ENCODE measurements around the gene P4HTM. TPM values are rescaled to one million over a fixed set of nuclear protein-coding genes. Genes with fewer than 3 reads are reported as not detected.

Gene P4HTM, protein sequence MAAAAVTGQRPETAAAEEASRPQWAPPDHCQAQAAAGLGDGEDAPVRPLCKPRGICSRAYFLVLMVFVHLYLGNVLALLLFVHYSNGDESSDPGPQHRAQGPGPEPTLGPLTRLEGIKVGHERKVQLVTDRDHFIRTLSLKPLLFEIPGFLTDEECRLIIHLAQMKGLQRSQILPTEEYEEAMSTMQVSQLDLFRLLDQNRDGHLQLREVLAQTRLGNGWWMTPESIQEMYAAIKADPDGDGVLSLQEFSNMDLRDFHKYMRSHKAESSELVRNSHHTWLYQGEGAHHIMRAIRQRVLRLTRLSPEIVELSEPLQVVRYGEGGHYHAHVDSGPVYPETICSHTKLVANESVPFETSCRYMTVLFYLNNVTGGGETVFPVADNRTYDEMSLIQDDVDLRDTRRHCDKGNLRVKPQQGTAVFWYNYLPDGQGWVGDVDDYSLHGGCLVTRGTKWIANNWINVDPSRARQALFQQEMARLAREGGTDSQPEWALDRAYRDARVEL
- 10 to 100 TPM; 44.5 to 50.6 TPM for total RNA-seq

DNA sequence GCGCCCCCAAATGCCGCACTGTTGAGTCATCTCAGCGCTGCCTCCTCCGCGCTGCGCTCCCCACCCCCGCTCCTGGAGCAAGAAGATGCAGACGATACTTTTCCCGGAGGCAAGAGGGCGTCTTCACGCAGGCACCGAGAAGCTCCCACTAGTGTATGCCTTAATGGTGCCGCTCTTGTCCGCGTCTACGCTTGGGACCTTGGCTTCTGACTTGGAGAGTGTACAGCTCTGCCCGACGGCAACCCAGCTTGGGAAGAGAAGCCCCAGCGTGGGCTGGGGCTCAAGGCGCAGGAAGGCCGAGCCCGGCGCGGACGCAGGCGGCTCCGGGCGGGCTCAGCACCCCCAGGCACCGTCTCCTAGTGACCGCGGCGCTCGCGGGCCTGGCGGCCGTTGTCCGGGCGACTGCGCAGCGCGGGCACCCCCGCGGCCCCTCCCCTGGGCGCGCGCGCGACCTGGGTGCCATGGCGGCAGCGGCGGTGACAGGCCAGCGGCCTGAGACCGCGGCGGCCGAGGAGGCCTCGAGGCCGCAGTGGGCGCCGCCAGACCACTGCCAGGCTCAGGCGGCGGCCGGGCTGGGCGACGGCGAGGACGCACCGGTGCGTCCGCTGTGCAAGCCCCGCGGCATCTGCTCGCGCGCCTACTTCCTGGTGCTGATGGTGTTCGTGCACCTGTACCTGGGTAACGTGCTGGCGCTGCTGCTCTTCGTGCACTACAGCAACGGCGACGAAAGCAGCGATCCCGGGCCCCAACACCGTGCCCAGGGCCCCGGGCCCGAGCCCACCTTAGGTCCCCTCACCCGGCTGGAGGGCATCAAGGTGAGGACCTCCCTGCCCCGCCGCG lies at the start of gene P4HTM:
Gene P4HTM (plus strand): TSS at position 446 of the 840 bp plus-strand sequence. CDS start 16 bp downstream, at position 462.
- peak within 1 kb of the TSS; percentile 97 for H3K4me3 Mint-ChIP-seq
- peaks cover 50% of the 10 kb centered on the region for H3K4me1 Mint-ChIP-seq
- H3K27me3 Mint-ChIP-seq: no peaks in the 10 kb centered on the region
- peak; percentile 81 for ATAC-seq
- H3K9me3 Mint-ChIP-seq (ENCODE audit: low read depth): no peaks in the 10 kb centered on the region
- CTCF ChIA-PET: interaction anchor here (0.8 to 9.4 kb wide), 12 partner anchors 8 to 350 kb away, joined by 3 to 127 read pairs (median 4); partner anchors contain the start of genes DALRD3, NDUFAF3, QRICH1 and USP4
- DNase-seq: peak; percentile 91
- peak within 1 kb of the TSS; percentile 93 for H3K27ac Mint-ChIP-seq
- peaks cover 10% of the 10 kb centered on the region for H3K36me3 Mint-ChIP-seq

DNA sequence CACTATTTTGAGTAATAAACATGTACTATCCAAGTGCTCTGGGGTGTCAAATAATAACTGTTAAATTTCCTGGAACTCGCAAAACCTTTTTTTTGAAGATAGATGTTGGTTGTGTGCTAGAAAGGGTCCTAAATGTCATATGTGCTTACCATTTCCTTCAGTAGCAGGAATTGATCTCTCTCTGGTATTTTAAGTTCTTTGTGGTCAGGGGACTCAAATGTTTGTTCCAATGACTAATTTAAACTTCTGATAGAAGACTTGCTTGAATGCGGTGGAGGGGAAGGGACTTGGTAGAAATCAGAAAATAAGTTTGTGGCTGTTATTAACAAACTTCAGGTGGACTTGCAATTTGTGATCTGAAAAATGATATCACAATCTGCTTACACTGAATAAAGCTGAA lies 44.6 kb upstream of the P4HTM start:
- Mint-ChIP-seq H3K4me3 (no peak overlapping the region), H3K27ac (peak overlapping the region; percentile 81), H3K9me3 (ENCODE audit: low read depth) (no peaks in the 10 kb centered on the region), H3K27me3 (no peaks in the 10 kb centered on the region), H3K4me1 (peaks cover 44% of the 10 kb centered on the region), H3K36me3 (peaks cover 24% of the 10 kb centered on the region)
- DNase-seq (no peak), ATAC-seq (peak; percentile 16)
- CTCF ChIA-PET: no interaction called here

DNA sequence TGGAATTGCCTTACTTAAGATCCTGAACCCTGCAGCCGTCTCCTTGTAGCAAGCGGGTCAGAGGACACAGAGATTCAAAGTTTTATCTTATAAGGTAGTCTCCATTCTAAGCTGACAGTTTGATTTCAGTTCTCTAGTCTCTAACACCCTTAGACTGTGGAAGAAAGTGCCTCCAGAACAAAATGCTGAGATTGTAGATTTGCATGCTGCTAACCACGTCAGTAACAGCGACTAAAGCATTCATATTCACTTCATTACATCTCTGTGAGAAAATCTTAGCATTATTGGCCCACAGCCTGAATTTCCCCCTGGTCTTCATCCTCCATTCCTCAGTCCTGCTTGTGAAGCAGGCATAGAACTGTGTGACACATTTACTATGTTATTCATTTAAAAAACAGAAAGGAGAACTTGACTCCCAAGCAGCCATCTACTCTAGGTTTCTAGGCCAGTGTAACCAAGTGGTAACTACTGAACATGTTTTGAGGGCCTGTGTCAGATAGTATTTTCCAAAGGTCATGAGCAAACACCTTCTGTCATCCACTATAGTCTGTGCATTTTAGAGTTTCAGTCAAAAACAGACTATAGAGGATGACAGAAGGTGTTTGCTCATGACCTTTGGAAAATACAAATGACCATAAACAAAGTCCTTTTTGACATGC lies 44.0 kb upstream of the P4HTM start:
- ATAC-seq (no peak), DNase-seq (no peak)
- no peak overlapping the region for H3K4me3 Mint-ChIP-seq
- peaks cover 43% of the 10 kb centered on the region for H3K4me1 Mint-ChIP-seq
- H3K27ac Mint-ChIP-seq: peak overlapping the region; percentile 81
- H3K36me3 Mint-ChIP-seq: peaks cover 24% of the 10 kb centered on the region
- no peaks in the 10 kb centered on the region for H3K27me3 Mint-ChIP-seq
- no peaks in the 10 kb centered on the region for H3K9me3 Mint-ChIP-seq (ENCODE audit: low read depth)
- CTCF ChIA-PET: interaction anchor here (0.9 kb wide), 1 partner anchor 206 kb away, joined by 3 read pairs; no protein-coding TSS in a partner anchor

DNA sequence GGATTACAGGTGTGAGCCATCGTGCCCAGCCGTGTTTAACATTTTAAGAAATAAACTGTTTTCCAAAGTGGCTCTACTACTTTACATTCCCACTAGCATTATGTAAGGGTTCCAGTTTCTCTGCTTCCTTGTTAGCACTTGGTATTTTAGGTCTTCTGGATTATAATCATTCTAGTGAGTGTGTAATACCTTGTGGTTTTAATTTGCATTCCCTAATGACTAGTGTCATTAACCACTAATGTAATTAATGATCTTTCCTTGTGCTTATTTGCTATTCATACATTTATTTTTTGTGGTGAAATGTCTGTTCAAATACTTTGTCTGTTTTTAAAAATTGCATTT lies 40.7 kb upstream of the P4HTM start:
- Mint-ChIP-seq H3K36me3 (peaks cover 16% of the 10 kb centered on the region), H3K4me1 (peaks cover 38% of the 10 kb centered on the region), H3K27me3 (no peaks in the 10 kb centered on the region), H3K9me3 (ENCODE audit: low read depth) (no peaks in the 10 kb centered on the region), H3K27ac (no peak overlapping the region), H3K4me3 (no peak overlapping the region)
- ATAC-seq: no peak
- CTCF ChIA-PET: no interaction called here
- DNase-seq: no peak

DNA sequence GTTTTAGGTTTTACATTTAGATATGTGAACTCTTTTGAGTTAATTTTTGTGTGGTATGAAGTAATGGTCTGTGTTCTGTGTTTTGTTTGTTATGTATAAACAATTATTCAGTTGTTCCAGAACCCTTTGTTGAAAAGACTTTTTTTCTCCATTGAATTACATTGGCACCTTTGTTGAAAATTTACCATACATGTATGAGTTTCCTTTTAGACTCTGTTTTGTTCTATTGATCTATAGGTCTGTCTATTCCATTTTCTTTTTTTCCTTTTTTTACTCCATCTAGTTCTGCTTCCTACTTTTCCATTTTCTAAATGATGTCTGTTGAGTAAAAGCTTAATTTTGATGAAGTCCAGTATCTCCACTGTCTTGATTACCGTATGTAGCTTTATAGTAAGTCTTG lies 40.0 kb upstream of the P4HTM start:
- no peak overlapping the region for H3K27ac Mint-ChIP-seq
- no peaks in the 10 kb centered on the region for H3K27me3 Mint-ChIP-seq
- H3K36me3 Mint-ChIP-seq: peaks cover 14% of the 10 kb centered on the region
- ATAC-seq: no peak
- peaks cover 31% of the 10 kb centered on the region for H3K4me1 Mint-ChIP-seq
- no peak overlapping the region for H3K4me3 Mint-ChIP-seq
- DNase-seq: no peak
- CTCF ChIA-PET: interaction anchor here (0.8 to 2.4 kb wide), 4 partner anchors 21 to 264 kb away, joined by 3 to 9 read pairs (median 4); partner anchors contain the start of gene NCKIPSD
- H3K9me3 Mint-ChIP-seq (ENCODE audit: low read depth): no peaks in the 10 kb centered on the region

DNA sequence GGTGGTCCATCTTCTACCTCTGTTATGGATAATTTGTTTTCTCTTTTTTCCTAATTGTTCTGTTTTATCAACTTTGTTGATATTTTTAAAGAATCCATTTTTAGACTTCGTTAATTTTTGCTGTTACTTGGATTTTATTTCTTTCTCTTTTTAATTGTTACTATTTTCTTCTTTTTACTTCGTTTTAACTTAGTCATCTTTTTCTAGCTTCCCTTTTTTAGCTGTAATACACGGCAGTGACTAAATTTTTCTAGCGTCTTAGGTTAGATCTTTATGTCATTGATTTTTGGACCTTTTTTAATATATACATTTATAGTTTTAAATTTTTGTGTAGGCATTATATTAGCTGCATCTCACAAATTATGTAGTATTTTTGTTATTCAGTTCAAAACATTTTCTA lies 38.3 kb upstream of the P4HTM start:
- H3K4me3 Mint-ChIP-seq: no peak overlapping the region
- no peaks in the 10 kb centered on the region for H3K27me3 Mint-ChIP-seq
- H3K4me1 Mint-ChIP-seq: peaks cover 17% of the 10 kb centered on the region
- no peak for ATAC-seq
- H3K27ac Mint-ChIP-seq: no peak overlapping the region
- peaks cover 11% of the 10 kb centered on the region for H3K36me3 Mint-ChIP-seq
- no peak for DNase-seq
- CTCF ChIA-PET: interaction anchor here (0.5 to 2.4 kb wide), 6 partner anchors 10 to 236 kb away, joined by 3 to 9 read pairs (median 5); no protein-coding TSS in a partner anchor
- no peaks in the 10 kb centered on the region for H3K9me3 Mint-ChIP-seq (ENCODE audit: low read depth)

DNA sequence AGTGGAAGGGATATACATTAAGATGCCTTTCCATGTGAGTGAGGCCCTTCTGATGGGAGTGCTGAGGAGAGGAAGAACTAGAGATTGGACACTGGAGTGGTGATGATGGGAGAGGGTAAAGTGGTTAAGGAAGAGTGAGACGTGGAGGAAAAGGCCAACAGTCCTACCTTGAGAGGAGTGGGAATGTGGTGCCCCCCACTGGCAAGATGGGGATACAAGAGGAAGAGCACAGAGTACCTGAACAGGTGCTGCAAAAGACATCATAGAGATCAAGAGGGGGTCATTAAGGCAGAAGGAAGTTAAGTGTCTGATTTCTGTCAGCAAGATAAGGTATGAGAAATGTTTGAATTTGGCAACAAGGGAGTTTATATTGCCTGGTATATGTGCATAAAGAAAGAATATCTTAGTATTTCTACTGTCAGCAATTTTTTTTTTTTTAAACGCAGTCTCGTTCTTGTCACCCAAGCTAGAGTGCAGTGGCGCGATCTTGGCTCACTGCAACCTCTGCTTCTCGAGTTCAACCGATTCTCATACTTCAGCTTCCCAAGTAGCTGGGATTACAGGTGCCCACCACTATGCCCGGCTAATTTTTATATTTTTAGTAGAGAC lies 37.4 kb upstream of the P4HTM start:
- ATAC-seq: peak; percentile 65
- H3K36me3 Mint-ChIP-seq: peaks cover 16% of the 10 kb centered on the region
- no peaks in the 10 kb centered on the region for H3K9me3 Mint-ChIP-seq (ENCODE audit: low read depth)
- peak; percentile 58 for DNase-seq
- H3K27me3 Mint-ChIP-seq: no peaks in the 10 kb centered on the region
- H3K4me3 Mint-ChIP-seq: no peak overlapping the region
- no peak overlapping the region for H3K27ac Mint-ChIP-seq
- CTCF ChIA-PET: interaction anchor here (0.5 to 2.4 kb wide), 5 partner anchors 11 to 278 kb away, joined by 3 to 9 read pairs (median 6); no protein-coding TSS in a partner anchor
- H3K4me1 Mint-ChIP-seq: peaks cover 17% of the 10 kb centered on the region

DNA sequence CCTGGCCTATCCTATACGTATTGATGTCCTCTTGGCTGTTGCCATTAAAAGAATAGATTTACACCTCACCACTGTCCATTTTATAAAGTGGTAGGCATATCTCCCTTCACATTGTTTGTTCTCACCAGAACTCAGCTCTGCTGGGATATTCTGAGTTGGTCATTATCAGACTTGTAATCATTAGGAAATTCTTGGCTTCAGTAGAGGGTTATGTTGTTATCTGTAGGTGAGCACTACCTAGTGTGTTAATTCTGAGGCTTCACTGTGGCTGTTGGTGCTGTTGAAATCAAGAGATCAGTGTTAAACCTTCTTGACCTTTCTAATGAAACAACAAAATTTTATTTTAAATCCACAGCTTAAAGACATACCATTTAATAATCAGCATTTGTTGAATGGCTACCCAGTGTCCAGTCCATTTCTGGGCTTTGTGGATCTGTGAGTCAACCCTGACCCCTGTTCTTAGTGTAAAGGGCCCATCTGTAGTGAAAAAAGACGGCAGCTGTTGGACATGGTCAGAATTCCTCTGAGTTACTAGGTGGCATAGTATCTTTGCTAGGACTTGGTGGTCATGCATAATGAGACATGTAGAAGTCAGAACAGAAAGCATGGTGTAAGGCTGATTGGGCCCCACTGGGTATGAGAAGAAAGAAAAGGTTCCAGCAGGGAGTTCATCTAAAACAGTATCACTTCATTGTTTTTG lies 32.9 kb upstream of the P4HTM start:
- Mint-ChIP-seq H3K4me1 (peaks cover 7% of the 10 kb centered on the region), H3K4me3 (no peak overlapping the region), H3K27ac (no peak overlapping the region), H3K27me3 (no peaks in the 10 kb centered on the region), H3K9me3 (ENCODE audit: low read depth) (no peaks in the 10 kb centered on the region), H3K36me3 (peaks cover 20% of the 10 kb centered on the region)
- ATAC-seq (no peak), DNase-seq (no peak)
- CTCF ChIA-PET: interaction anchor here (1.7 kb wide), 1 partner anchor 31 kb away, joined by 5 read pairs; no protein-coding TSS in a partner anchor

DNA sequence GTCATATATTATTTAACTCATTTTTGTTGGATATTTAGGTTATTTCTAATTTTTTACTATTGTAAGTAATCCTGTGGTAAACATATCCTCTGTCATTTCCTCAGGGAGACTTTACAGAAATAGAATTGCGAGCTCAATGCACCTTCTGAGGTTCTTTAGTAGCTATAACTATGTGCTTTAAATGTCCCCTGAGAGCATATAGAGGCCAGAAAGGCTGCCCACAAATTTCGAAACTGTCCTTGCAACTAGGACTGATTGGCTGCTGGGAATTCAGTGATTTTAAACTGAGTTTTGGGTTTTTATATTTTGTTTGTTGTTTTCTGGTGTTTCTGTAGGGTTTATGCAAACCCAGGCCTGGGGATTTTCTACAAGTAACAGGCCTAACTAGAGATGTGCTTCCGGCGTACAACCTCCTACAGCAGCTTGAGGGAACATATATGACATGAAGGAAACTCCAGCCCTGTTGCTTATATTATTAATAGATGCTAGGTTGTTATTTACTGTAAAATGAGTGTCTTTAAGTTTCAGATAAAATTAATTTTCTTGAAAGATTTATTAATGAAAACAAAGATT lies 29.1 kb upstream of the P4HTM start:
- CTCF ChIA-PET: interaction anchor here (1.0 to 1.4 kb wide), 3 partner anchors 18 to 224 kb away, joined by 3 to 4 read pairs (median 3); no protein-coding TSS in a partner anchor
- Mint-ChIP-seq H3K27ac (no peak overlapping the region), H3K9me3 (ENCODE audit: low read depth) (no peaks in the 10 kb centered on the region), H3K4me1 (peaks cover 11% of the 10 kb centered on the region), H3K27me3 (no peaks in the 10 kb centered on the region), H3K36me3 (peaks cover 27% of the 10 kb centered on the region), H3K4me3 (no peak overlapping the region)
- DNase-seq (no peak), ATAC-seq (no peak)

DNA sequence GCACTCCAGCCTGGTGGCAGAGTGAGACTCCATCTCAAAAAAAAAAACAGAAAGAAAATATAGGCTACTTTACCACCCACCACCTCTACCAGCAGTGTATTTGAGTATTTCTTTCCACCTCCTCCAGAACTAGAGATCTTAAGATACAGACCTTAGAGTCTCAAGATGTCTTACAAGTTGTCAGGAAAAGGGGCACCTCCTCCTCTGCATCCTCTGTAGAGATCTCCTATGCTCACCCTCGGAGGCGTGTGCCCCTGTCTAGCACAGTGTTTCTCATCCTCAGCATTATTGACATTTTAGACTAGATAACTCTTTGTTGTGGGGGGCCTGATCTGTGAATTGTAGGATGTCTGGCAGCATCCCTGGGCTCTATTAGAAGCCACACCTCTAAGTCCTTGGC lies 27.7 kb upstream of the P4HTM start:
- Mint-ChIP-seq H3K27me3 (no peaks in the 10 kb centered on the region), H3K4me1 (peaks cover 25% of the 10 kb centered on the region), H3K36me3 (peaks cover 28% of the 10 kb centered on the region), H3K4me3 (no peak overlapping the region), H3K27ac (peak overlapping the region; percentile 43), H3K9me3 (ENCODE audit: low read depth) (no peaks in the 10 kb centered on the region)
- DNase-seq (no peak), ATAC-seq (no peak)
- CTCF ChIA-PET: no interaction called here

DNA sequence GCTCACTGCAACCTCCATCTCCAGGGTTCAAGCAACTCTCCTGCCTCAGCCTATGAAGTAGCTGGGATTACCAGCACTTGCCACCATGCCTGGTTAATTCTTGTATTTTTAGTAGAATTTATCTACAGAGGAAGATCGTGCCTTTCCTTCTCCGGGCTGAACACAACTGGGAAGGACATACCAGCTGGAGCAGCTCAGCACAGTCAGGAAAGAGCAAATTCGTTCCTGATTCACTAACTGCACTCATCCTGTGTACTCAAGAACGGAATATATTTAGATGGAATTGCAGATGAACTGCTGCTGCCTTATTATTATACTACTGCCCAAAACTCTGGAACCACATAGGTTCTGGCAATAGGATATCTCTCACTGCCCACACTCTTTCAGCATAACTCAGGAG lies 27.1 kb upstream of the P4HTM start:
- Mint-ChIP-seq H3K27ac (no peak overlapping the region), H3K4me1 (peaks cover 28% of the 10 kb centered on the region), H3K4me3 (no peak overlapping the region), H3K36me3 (peaks cover 27% of the 10 kb centered on the region), H3K27me3 (no peaks in the 10 kb centered on the region), H3K9me3 (ENCODE audit: low read depth) (no peaks in the 10 kb centered on the region)
- DNase-seq (no peak), ATAC-seq (no peak)
- CTCF ChIA-PET: no interaction called here

DNA sequence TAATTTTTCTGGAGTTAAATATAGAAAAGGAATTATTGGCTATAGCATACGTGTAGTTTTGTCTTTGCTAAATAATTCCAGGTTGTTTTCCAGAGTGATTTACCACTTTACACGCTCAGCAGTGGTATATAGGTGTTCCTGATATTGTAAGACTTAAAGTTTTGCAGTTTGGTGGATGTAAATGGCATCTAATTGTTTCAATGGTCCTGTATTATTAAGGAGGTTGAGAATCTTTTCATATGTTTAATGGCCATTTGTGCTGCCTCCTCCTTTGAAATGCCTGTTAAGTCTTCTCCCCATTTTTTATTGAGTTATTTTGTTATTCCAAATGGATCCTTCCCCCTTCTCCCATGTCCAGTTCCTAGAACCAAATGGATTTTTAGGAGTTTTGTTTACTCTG lies 26.4 kb upstream of the P4HTM start:
- H3K27me3 Mint-ChIP-seq: no peaks in the 10 kb centered on the region
- H3K4me3 Mint-ChIP-seq: no peak overlapping the region
- H3K36me3 Mint-ChIP-seq: peaks cover 29% of the 10 kb centered on the region
- ATAC-seq (no peak), DNase-seq (no peak)
- no peaks in the 10 kb centered on the region for H3K9me3 Mint-ChIP-seq (ENCODE audit: low read depth)
- H3K4me1 Mint-ChIP-seq: peaks cover 28% of the 10 kb centered on the region
- no peak overlapping the region for H3K27ac Mint-ChIP-seq
- CTCF ChIA-PET: no interaction called here

All from activated CD8-positive, alpha-beta memory T cell treated with anti-CD3 and anti-CD28 coated beads, Interleukin-2, amount 10 ng/mL, durations not matched to agents 7 days and 5 days (primary cell).